HCT116 (cell line): Measurements from ENCODE around the gene PPM1E. TPM values are rescaled to one million over a fixed set of nuclear protein-coding genes. Genes with fewer than 3 reads are reported as not detected.

Experiments
- ATAC-seq: fragments of 200-7000 bp; cut with Tn5 transposase; 2 replicates; pipeline ENCODE4 v1.9.1; 2020; ENCODE audit warnings: mild to moderate bottlenecking, moderate library complexity
- BruUV-seq: library from RNA; stranded (reverse); fragments of 400-500 nt; replicated peaks from 2 replicates; lab custom pipeline; 2021; lab: Mats Ljungman, UMichigan
- CTCF ChIA-PET: fragments of 300-600 bp; sonication (Branson Sonifier 250); formaldehyde crosslinking; loops from one replicate; lab custom pipeline; 2021; ENCODE audit warnings: antibody characterized with exemption; lab: Charles Lee
- POLR2A ChIA-PET: fragments of 300-600, 350-600 bp; sonication (Branson Sonifier 250); formaldehyde crosslinking; loops from one replicate; lab custom pipeline; 2021; ENCODE audit warnings: antibody characterized with exemption; lab: Charles Lee
- RAD21 ChIA-PET, 2 experiments: fragments of 300-600 bp; sonication (Branson Sonifier 250); formaldehyde crosslinking; loops; one replicate each; lab custom pipeline; 2023; ENCODE audit warnings: low total read pairs in 2 of 2; ENCODE audit not compliant: uncharacterized antibody in 2 of 2, unreplicated experiment in 2 of 2, low non-redundant PET in 1 of 2; lab: Charles Lee
- DNase-seq: peaks from one replicate; pipeline ENCODE4 v3.0.0-alpha.2; 2010; ENCODE audit warnings: low read depth, low spot score
- H2AFZ ChIP-seq: fragments of 200-600 bp; shearing (Covaris generic), sonication (generic); 2 replicates; pipeline ENCODE4 v1.6.1; 2017; ENCODE audit warnings: low read depth, mixed run types, mixed read lengths, antibody characterized with exemption, low read length; ENCODE audit not compliant: poor library complexity, severe bottlenecking
- H3K27ac ChIP-seq: 2 replicates; pipeline ENCODE4 v1.5.1; 2012; ENCODE audit warnings: low read depth, low read length
- H3K27me3 ChIP-seq: fragments of 200-600 bp; sonication (generic); 2 replicates; pipeline ENCODE4 v1.6.1; 2016; ENCODE audit warnings: mixed run types, low read length, mixed read lengths; ENCODE audit not compliant: insufficient read depth
- H3K36me3 ChIP-seq, 2 experiments: fragments of 200-500 bp in 1 of 2; fragments of 200-600 bp in 1 of 2; sonication (Bioruptor generic) in 1 of 2; sonication (generic) in 1 of 2; 2 replicates each; pipeline versions ENCODE4 v1.5.1 to v1.6.1; 2014 to 2016; ENCODE audit warnings: low read length in 2 of 2, inconsistent platforms in 1 of 2, mixed read lengths in 1 of 2, mixed run types in 1 of 2; ENCODE audit not compliant: insufficient read depth in 2 of 2, control insufficient read depth in 1 of 2
- H3K4me1 ChIP-seq, 2 experiments: fragments of 200-600 bp in 1 of 2; sonication (generic) in 1 of 2; 2 replicates each; pipeline versions ENCODE4 v1.5.1 to v1.6.1; 2012 to 2017; ENCODE audit warnings: low read length in 2 of 2, inconsistent platforms in 1 of 2, mild to moderate bottlenecking in 1 of 2, mixed read lengths in 1 of 2, mixed run types in 1 of 2, moderate library complexity in 1 of 2; ENCODE audit not compliant: insufficient read depth in 2 of 2, control insufficient read depth in 1 of 2
- H3K4me2 ChIP-seq: fragments of 200-600 bp; sonication (generic); 2 replicates; pipeline ENCODE4 v1.6.1; 2017; ENCODE audit warnings: mixed run types, low read length, mixed read lengths
- H3K4me3 ChIP-seq, 2 experiments: fragments of 200-600 bp in 1 of 2; sonication (generic) in 1 of 2; replicated peaks in 1 of 2; 2 replicates each; pipeline ENCODE4 v1.5.1; 2011 to 2016; ENCODE audit warnings: low read length in 2 of 2, control low read depth in 1 of 2, low read depth in 1 of 2, mild to moderate bottlenecking in 1 of 2, mixed read lengths in 1 of 2, mixed run types in 1 of 2
- H3K79me2 ChIP-seq: fragments of 200-600 bp; sonication (generic); 2 replicates; pipeline ENCODE4 v1.6.1; 2017; ENCODE audit warnings: mild to moderate bottlenecking, mixed run types, low read length, moderate library complexity, mixed read lengths; ENCODE audit not compliant: insufficient read depth
- H3K9ac ChIP-seq: fragments of 200-600 bp; sonication (generic); 2 replicates; pipeline ENCODE4 v1.6.1; 2016; ENCODE audit warnings: low read length, mixed read lengths
- H3K9me2 ChIP-seq: fragments of 200-600 bp; sonication (generic), shearing (Covaris generic); 2 replicates; pipeline ENCODE4 v1.6.1; 2017; ENCODE audit warnings: mixed run types, mild to moderate bottlenecking, moderate library complexity; ENCODE audit not compliant: insufficient read depth
- H3K9me3 ChIP-seq, 2 experiments: fragments of 200-500 bp in 1 of 2; fragments of 200-600 bp in 1 of 2; sonication (Bioruptor generic) in 1 of 2; sonication (generic) in 1 of 2; 2 replicates each; pipeline ENCODE4 v1.6.1; 2014 to 2017; ENCODE audit warnings: low read length in 2 of 2, mixed read lengths in 2 of 2, inconsistent platforms in 1 of 2, low read depth in 1 of 2, mild to moderate bottlenecking in 1 of 2, mixed run types in 1 of 2, moderate library complexity in 1 of 2; ENCODE audit not compliant: control insufficient read depth in 1 of 2, insufficient read depth in 1 of 2
- H4K20me1 ChIP-seq: fragments of 200-600 bp; sonication (generic), shearing (Covaris generic); 2 replicates; pipeline ENCODE4 v1.6.1; 2017; ENCODE audit warnings: mixed run types, mild to moderate bottlenecking, moderate library complexity; ENCODE audit not compliant: insufficient read depth
- FOSL1 ChIP-seq: IDR thresholded peaks from 2 replicates; pipeline ENCODE4 v1.6.1; 2012; ENCODE audit warnings: low read depth
- JUND ChIP-seq: IDR thresholded peaks from 2 replicates; pipeline ENCODE4 v1.6.1; 2012
- SIN3A ChIP-seq: IDR thresholded peaks from 2 replicates; pipeline ENCODE4 v1.6.1; 2012; ENCODE audit warnings: low read depth
- SP1 ChIP-seq: IDR thresholded peaks from 2 replicates; pipeline ENCODE4 v1.6.1; 2012; ENCODE audit warnings: low read depth
- TCF7L2 ChIP-seq: IDR thresholded peaks from 2 replicates; pipeline ENCODE4 v1.7.0; 2011; ENCODE audit warnings: borderline replicate concordance, inconsistent platforms; ENCODE audit not compliant: insufficient read depth, insufficient read length; ENCODE audit errors: extremely low read depth
- ZNF274 ChIP-seq: fragments of 200-500 bp; sonication (Bioruptor generic); IDR thresholded peaks from 2 replicates; pipeline ENCODE4 v1.6.1; 2014; ENCODE audit warnings: mild to moderate bottlenecking, low read depth, low read length, inconsistent platforms
- intact Hi-C: fragments of 100-400 bp; cut with micrococcal nuclease; formaldehyde crosslinking; loops from 2 replicates; pipeline ENCODE4 v1.10.0; 2022
- total RNA-seq: library from RNA; stranded (reverse); gene quantifications from one replicate; pipeline ENCODE4 v1.2.1, GENCODE V29; 2021; ENCODE audit not compliant: unreplicated experiment
- TF ChIP-seq, protein P1 (sequence below): IDR thresholded peaks from 2 replicates; pipeline ENCODE4 v1.6.1; 2011; ENCODE audit warnings: mild to moderate bottlenecking, low read length, moderate library complexity; ENCODE audit not compliant: insufficient replicate concordance; ENCODE audit errors: extremely low read depth

PPM1E gene
- total RNA-seq, 1 experiment from 2014 or later = 0.02 TPM

DNA sequence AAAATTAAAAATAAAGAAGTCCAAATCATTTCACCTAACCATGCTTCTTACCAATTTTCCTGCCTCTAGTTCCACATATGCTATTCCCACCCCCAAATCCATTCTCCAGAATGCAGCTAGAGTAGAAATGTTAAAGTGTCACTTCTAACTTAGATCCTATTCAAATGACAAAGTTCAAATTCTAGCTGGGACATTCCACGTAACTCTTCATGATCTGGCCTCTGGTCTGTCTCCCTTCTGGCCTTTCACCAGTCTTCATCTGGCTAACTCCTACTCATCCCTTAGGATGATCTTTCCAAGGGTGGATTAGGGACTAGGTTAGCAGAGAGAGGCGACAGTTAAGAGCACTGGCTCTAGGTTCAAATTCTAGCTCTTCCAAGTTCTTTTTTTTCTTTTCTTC is 253.1 kb downstream of the PPM1E start:
- Histone ChIP-seq H3K9ac (no peak overlapping the region), H3K79me2 (no peaks in the 10 kb centered on the region), H3K9me3 (no peaks in the 10 kb centered on the region), H3K9me2 (no peaks in the 10 kb centered on the region), H3K36me3 (peaks cover 4 to 11% of the 10 kb centered on the region in 2 experiments; a peak in 2 of 4 replicates), H3K4me3 (no peak overlapping the region), H2AFZ (no peak overlapping the region), H3K4me2 (no peak overlapping the region), H4K20me1 (no peaks in the 10 kb centered on the region; the same call in 1 of the 2 replicates), H3K4me1 (no peaks in the 10 kb centered on the region), H3K27ac (no peak overlapping the region), H3K27me3 (no peaks in the 10 kb centered on the region)
- RAD21 ChIA-PET = no interaction called here
- ATAC-seq = no peak
- intact Hi-C loops = loop anchor here (10.0 kb wide), 1 partner anchor 694 kb away; no protein-coding TSS in a partner anchor
- no peak for DNase-seq
- POLR2A ChIA-PET = interaction anchor here (1.1 kb wide), 1 partner anchor 378 kb away, joined by 5 read pairs; no protein-coding TSS in a partner anchor
- BruUV-seq = no TSS peak
- TF ChIP-seq SIN3A (no peak), JUND (no peak), TCF7L2 (no peak), FOSL1 (no peak), SP1 (no peak)
- TF ChIP-seq, protein P1, sequence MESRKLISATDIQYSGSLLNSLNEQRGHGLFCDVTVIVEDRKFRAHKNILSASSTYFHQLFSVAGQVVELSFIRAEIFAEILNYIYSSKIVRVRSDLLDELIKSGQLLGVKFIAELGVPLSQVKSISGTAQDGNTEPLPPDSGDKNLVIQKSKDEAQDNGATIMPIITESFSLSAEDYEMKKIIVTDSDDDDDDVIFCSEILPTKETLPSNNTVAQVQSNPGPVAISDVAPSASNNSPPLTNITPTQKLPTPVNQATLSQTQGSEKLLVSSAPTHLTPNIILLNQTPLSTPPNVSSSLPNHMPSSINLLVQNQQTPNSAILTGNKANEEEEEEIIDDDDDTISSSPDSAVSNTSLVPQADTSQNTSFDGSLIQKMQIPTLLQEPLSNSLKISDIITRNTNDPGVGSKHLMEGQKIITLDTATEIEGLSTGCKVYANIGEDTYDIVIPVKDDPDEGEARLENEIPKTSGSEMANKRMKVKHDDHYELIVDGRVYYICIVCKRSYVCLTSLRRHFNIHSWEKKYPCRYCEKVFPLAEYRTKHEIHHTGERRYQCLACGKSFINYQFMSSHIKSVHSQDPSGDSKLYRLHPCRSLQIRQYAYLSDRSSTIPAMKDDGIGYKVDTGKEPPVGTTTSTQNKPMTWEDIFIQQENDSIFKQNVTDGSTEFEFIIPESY = no peak
- CTCF ChIA-PET = interaction anchor here (1.2 kb wide), 1 partner anchor 298 kb away, joined by 3 read pairs; no protein-coding TSS in a partner anchor

DNA sequence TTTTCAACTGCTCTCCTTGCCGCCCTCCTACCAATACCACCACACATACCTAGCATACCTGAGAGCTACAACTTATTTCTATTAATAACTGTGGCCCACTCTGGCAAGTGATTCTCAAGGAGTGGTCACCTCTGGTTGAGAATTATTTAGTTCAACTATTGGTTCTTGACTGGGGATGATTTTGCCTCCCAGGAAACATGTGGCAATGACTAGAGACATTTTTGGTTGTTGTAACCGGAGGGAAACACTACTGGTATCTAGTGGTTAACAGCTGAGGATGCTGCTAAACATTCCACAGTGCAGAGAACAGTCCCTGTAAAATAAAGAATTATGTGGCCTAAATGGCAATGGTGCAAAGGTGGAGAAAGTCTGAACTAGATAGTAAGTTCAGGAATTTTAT is 254.4 kb downstream of the PPM1E start:
- DNase-seq (no peak), ATAC-seq (no peak)
- POLR2A ChIA-PET = no interaction called here
- Histone ChIP-seq H3K27me3 (no peaks in the 10 kb centered on the region), H3K9me2 (no peaks in the 10 kb centered on the region), H3K79me2 (no peaks in the 10 kb centered on the region), H3K9ac (no peak overlapping the region), H3K36me3 (peaks cover 4 to 11% of the 10 kb centered on the region in 2 experiments; a peak in 2 of 4 replicates), H3K4me1 (no peaks in the 10 kb centered on the region), H3K4me3 (no peak overlapping the region), H4K20me1 (no peaks in the 10 kb centered on the region; the same call in 1 of the 2 replicates), H3K4me2 (no peak overlapping the region), H3K27ac (no peak overlapping the region), H2AFZ (no peak overlapping the region), H3K9me3 (no peaks in the 10 kb centered on the region)
- RAD21 ChIA-PET = no interaction called here
- TF ChIP-seq ZNF274 = no peak
- intact Hi-C loops = no loop called here
- CTCF ChIA-PET = no interaction called here
- no TSS peak for BruUV-seq
